Progenitor cell of endocrine pancreas (in vitro differentiated cells): ENCODE data around the gene PPFIA2. TPM values are rescaled to one million over a fixed set of nuclear protein-coding genes. Genes with fewer than 3 reads are reported as not detected.

Experiments used
- DNase-seq: peaks from one replicate; pipeline ENCODE4 v3.0.0; 2021; ENCODE audit warnings: low spot score; ENCODE audit not compliant: unreplicated experiment
- H3K27ac Mint-ChIP-seq: 2 replicates; pipeline ENCODE4 v1.8.0; 2021; ENCODE audit warnings: mild to moderate bottlenecking, moderate library complexity, mixed read lengths
- H3K27me3 Mint-ChIP-seq: 2 replicates; pipeline ENCODE4 v1.8.0; 2021; ENCODE audit warnings: mixed read lengths
- H3K36me3 Mint-ChIP-seq: 2 replicates; pipeline ENCODE4 v1.8.0; 2022; ENCODE audit warnings: mixed read lengths; ENCODE audit not compliant: insufficient read depth
- H3K4me1 Mint-ChIP-seq: 2 replicates; pipeline ENCODE4 v1.8.0; 2021; ENCODE audit warnings: low read depth, mixed read lengths
- H3K4me3 Mint-ChIP-seq: 2 replicates; pipeline ENCODE4 v1.8.0; 2021; ENCODE audit warnings: low read depth, mild to moderate bottlenecking, moderate library complexity, mixed read lengths
- H3K9me3 Mint-ChIP-seq: 2 replicates; pipeline ENCODE4 v1.8.0; 2021; ENCODE audit warnings: low read depth, mixed read lengths
- total RNA-seq: library from RNA; stranded (reverse); gene quantifications from 2 replicates; pipeline ENCODE4 v1.2.1, GENCODE V29; 2021
- TF ChIP-seq, protein P1 (sequence below): fragments of 200-600 bp; sonication (generic); IDR thresholded peaks from one replicate; pipeline ENCODE4 v1.5.0; 2021; ENCODE audit warnings: antibody characterized with exemption, mild to moderate bottlenecking; ENCODE audit not compliant: unreplicated experiment

Gene PPFIA2
- total RNA-seq, 1 donor from 2014 or later: 1.1 TPM

- Mint-ChIP-seq H3K4me3 (no peak overlapping the region), H3K36me3 (no peaks in the 10 kb centered on the region), H3K27me3 (no peaks in the 10 kb centered on the region), H3K27ac (no peak overlapping the region), H3K4me1 (no peaks in the 10 kb centered on the region), H3K9me3 (no peaks in the 10 kb centered on the region)
- TF ChIP-seq, protein P1, sequence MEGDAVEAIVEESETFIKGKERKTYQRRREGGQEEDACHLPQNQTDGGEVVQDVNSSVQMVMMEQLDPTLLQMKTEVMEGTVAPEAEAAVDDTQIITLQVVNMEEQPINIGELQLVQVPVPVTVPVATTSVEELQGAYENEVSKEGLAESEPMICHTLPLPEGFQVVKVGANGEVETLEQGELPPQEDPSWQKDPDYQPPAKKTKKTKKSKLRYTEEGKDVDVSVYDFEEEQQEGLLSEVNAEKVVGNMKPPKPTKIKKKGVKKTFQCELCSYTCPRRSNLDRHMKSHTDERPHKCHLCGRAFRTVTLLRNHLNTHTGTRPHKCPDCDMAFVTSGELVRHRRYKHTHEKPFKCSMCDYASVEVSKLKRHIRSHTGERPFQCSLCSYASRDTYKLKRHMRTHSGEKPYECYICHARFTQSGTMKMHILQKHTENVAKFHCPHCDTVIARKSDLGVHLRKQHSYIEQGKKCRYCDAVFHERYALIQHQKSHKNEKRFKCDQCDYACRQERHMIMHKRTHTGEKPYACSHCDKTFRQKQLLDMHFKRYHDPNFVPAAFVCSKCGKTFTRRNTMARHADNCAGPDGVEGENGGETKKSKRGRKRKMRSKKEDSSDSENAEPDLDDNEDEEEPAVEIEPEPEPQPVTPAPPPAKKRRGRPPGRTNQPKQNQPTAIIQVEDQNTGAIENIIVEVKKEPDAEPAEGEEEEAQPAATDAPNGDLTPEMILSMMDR: no peak
- DNase-seq: no peak
Measured at GRCh38 chr12:81712536-81712935, 46.6 kb downstream of the PPFIA2 start.

DNA sequence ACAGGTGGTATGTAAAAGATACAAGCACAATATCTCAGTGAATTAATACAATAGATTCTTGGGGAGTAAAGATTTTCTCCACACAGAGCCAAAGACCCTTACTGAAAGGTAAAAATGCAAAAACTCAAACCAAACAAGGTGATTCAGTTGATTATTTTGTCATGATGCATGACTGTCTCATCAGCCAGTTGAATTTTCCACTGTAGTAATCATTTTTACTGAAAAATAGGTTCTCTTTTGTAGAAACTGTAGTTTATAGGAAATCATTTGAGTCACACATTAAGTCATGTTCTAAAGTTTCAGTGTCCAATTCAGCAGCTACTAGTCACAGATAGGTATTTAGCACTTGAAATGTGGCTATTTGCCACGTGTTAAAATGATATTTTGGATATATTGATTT, 53.6 kb downstream of the PPFIA2 start:
- no peak overlapping the region for H3K27ac Mint-ChIP-seq
- no peaks in the 10 kb centered on the region for H3K36me3 Mint-ChIP-seq
- no peaks in the 10 kb centered on the region for H3K4me1 Mint-ChIP-seq
- no peak overlapping the region for H3K4me3 Mint-ChIP-seq
- DNase-seq: no peak
- TF ChIP-seq, protein P1: no peak
- no peaks in the 10 kb centered on the region for H3K9me3 Mint-ChIP-seq
- no peaks in the 10 kb centered on the region for H3K27me3 Mint-ChIP-seq

DNA sequence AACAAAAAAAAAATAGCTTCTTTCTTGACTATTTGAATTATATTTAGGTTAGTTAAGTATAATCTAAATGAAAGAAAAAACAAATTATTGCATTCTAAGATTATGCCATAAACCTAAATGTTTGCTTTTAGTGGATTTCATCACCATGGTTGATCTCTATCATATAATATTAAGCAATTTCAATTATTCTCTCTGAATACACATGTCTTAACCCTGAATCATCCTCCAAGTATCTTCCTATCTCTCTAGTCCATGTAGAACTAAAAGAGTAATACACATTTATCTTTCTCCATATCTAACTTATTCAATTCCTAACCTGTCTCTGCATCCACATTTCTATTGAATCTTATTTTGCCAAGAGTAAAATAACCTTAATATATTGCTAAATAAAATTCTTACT, 59.6 kb downstream of the PPFIA2 start:
- TF ChIP-seq, protein P1: no peak
- H3K27me3 Mint-ChIP-seq: no peaks in the 10 kb centered on the region
- no peak for DNase-seq
- no peaks in the 10 kb centered on the region for H3K36me3 Mint-ChIP-seq
- no peaks in the 10 kb centered on the region for H3K4me1 Mint-ChIP-seq
- no peaks in the 10 kb centered on the region for H3K9me3 Mint-ChIP-seq
- no peak overlapping the region for H3K4me3 Mint-ChIP-seq
- H3K27ac Mint-ChIP-seq: no peak overlapping the region

GRCh38 chr12:81692008-81692407, 67.1 kb downstream of the PPFIA2 start:
- no peak for DNase-seq
- no peaks in the 10 kb centered on the region for H3K9me3 Mint-ChIP-seq
- H3K4me1 Mint-ChIP-seq: peaks cover 3% of the 10 kb centered on the region
- no peaks in the 10 kb centered on the region for H3K36me3 Mint-ChIP-seq
- H3K27ac Mint-ChIP-seq: no peak overlapping the region
- TF ChIP-seq, protein P1: no peak
- no peaks in the 10 kb centered on the region for H3K27me3 Mint-ChIP-seq
- H3K4me3 Mint-ChIP-seq: no peak overlapping the region

DNA sequence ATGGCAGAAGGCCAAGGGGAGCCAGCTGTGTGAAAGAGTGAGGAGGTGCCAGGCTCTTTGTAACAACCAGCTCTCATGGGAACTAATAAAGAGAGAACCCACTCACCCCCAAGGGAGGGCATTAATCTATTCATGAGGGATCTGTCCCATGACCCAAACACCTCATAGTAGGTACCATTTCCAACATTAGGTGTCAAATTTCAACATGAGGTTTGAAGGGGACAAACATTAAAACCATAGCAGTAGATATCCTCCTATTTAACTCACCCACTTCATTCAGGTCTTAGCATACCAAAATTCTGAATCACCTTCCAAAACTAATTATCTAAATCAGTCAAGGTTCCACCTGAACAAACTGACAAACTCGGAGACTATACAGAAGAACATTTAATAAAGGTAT, 75.3 kb downstream of the PPFIA2 start:
- Mint-ChIP-seq H3K36me3 (no peaks in the 10 kb centered on the region), H3K27me3 (no peaks in the 10 kb centered on the region), H3K9me3 (no peaks in the 10 kb centered on the region), H3K4me1 (no peaks in the 10 kb centered on the region), H3K27ac (no peak overlapping the region), H3K4me3 (no peak overlapping the region)
- DNase-seq: no peak
- TF ChIP-seq, protein P1: no peak
